ENCODE results near the gene CYP3A4. TPM values are rescaled to one million over a fixed set of nuclear protein-coding genes. Genes with fewer than 3 reads are reported as not detected.
"Not testable (repeated sequence)": the region's sequence is repeated elsewhere in the genome, so short reads cannot be mapped to it uniquely, and the experiment has no call there.

CYP3A4 gene
- total and polyA plus RNA-seq, 9 donors, result 0.04 to 1.8 (median 0.11) TPM; not detected in 1

- no peaks in the 10 kb centered on the region for H3K4me1 ChIP-seq (ENCODE audit: control insufficient read depth, insufficient read depth, low read length)
- H3K27me3 ChIP-seq (ENCODE audit: control insufficient read depth, insufficient read depth, low read length), result no peaks in the 10 kb centered on the region
- no CpG with 5 or more reads among the region's 1 CpG for WGBS (ENCODE audit: insufficient coverage)
- H3K4me3 ChIP-seq (ENCODE audit: low read length), result no peak overlapping the region
- no peaks in the 10 kb centered on the region for H3K9me3 ChIP-seq (replicated peaks; ENCODE audit: control insufficient read depth, low read depth, low read length)
- no peaks in the 10 kb centered on the region for H3K36me3 ChIP-seq (ENCODE audit: control insufficient read depth, insufficient read depth, low read length)
- no peak for DNase-seq
- no peak overlapping the region for H3K27ac ChIP-seq (ENCODE audit: low read length)
These were observed 53.7 kb downstream of the CYP3A4 start for GRCh38 chr7:99730238-99730810.

- 23% methylated on average over 2 of the region's 5 CpGs for WGBS (ENCODE audit: insufficient coverage)
- Histone ChIP-seq H3K27me3 (ENCODE audit: control insufficient read depth, insufficient read depth, low read length) (no peaks in the 10 kb centered on the region), H3K27ac (ENCODE audit: low read length) (no peak overlapping the region), H3K9me3 (replicated peaks; ENCODE audit: control insufficient read depth, low read depth, low read length) (no peaks in the 10 kb centered on the region), H3K4me1 (ENCODE audit: control insufficient read depth, insufficient read depth, low read length) (no peaks in the 10 kb centered on the region), H3K36me3 (ENCODE audit: control insufficient read depth, insufficient read depth, low read length) (no peaks in the 10 kb centered on the region), H3K4me3 (ENCODE audit: low read length) (no peak overlapping the region)
- DNase-seq, result no peak
These were observed 54.3 kb downstream of the CYP3A4 start for GRCh38 chr7:99729486-99730237.

- Histone ChIP-seq H3K36me3 (ENCODE audit: control insufficient read depth, insufficient read depth, low read length) (no peaks in the 10 kb centered on the region), H3K27ac (ENCODE audit: low read length) (no peak overlapping the region), H3K4me3 (ENCODE audit: low read length) (no peak overlapping the region), H3K27me3 (ENCODE audit: control insufficient read depth, insufficient read depth, low read length) (no peaks in the 10 kb centered on the region), H3K9me3 (replicated peaks; ENCODE audit: control insufficient read depth, low read depth, low read length) (no peaks in the 10 kb centered on the region), H3K4me1 (ENCODE audit: control insufficient read depth, insufficient read depth, low read length) (no peaks in the 10 kb centered on the region)
- DNase-seq, result no peak
- no CpG with 5 or more reads among the region's 2 CpGs for WGBS (ENCODE audit: insufficient coverage)
These were observed 55.4 kb downstream of the CYP3A4 start for GRCh38 chr7:99728615-99729014.

- not testable (repeated sequence) for H3K9me3 ChIP-seq (replicated peaks; ENCODE audit: control insufficient read depth, low read depth, low read length); H3K36me3 ChIP-seq (ENCODE audit: control insufficient read depth, insufficient read depth, low read length); H3K4me3 ChIP-seq (ENCODE audit: low read length); H3K27ac ChIP-seq (ENCODE audit: low read length); DNase-seq; H3K4me1 ChIP-seq (ENCODE audit: control insufficient read depth, insufficient read depth, low read length); H3K27me3 ChIP-seq (ENCODE audit: control insufficient read depth, insufficient read depth, low read length)
- WGBS (ENCODE audit: insufficient coverage), result 91% methylated on average over 6 of the region's 6 CpGs
These were observed 60.8 kb downstream of the CYP3A4 start for GRCh38 chr7:99723201-99723600.

GRCh38 chr7:99720800-99721595 lies 63.0 kb downstream of the CYP3A4 start:
- Histone ChIP-seq H3K9me3 (replicated peaks; ENCODE audit: control insufficient read depth, low read depth, low read length) (no peaks in the 10 kb centered on the region), H3K27ac (ENCODE audit: low read length) (no peak overlapping the region), H3K27me3 (ENCODE audit: control insufficient read depth, insufficient read depth, low read length) (no peaks in the 10 kb centered on the region), H3K4me1 (ENCODE audit: control insufficient read depth, insufficient read depth, low read length) (peaks cover 4% of the 10 kb centered on the region), H3K4me3 (ENCODE audit: low read length) (no peak overlapping the region), H3K36me3 (ENCODE audit: control insufficient read depth, insufficient read depth, low read length) (no peaks in the 10 kb centered on the region)
- DNase-seq, result peak; percentile 58
- 53% methylated on average over 5 of the region's 5 CpGs for WGBS (ENCODE audit: insufficient coverage)

- Histone ChIP-seq H3K9me3 (replicated peaks; ENCODE audit: control insufficient read depth, low read depth, low read length) (no peaks in the 10 kb centered on the region), H3K4me1 (ENCODE audit: control insufficient read depth, insufficient read depth, low read length) (peaks cover 4% of the 10 kb centered on the region), H3K27me3 (ENCODE audit: control insufficient read depth, insufficient read depth, low read length) (no peaks in the 10 kb centered on the region), H3K4me3 (ENCODE audit: low read length) (no peak overlapping the region), H3K36me3 (ENCODE audit: control insufficient read depth, insufficient read depth, low read length) (no peaks in the 10 kb centered on the region), H3K27ac (ENCODE audit: low read length) (no peak overlapping the region)
- DNase-seq, result no peak
- whole genome bisulfite sequencing (ENCODE audit: insufficient coverage), result no CpG with 5 or more reads among the region's 4 CpGs
These were observed 63.8 kb downstream of the CYP3A4 start for GRCh38 chr7:99719996-99720769.

GRCh38 chr7:99713995-99714570 lies 69.9 kb downstream of the CYP3A4 start:
- no peaks in the 10 kb centered on the region for H3K4me1 ChIP-seq (ENCODE audit: control insufficient read depth, insufficient read depth, low read length)
- no peak overlapping the region for H3K4me3 ChIP-seq (ENCODE audit: low read length)
- H3K36me3 ChIP-seq (ENCODE audit: control insufficient read depth, insufficient read depth, low read length), result no peaks in the 10 kb centered on the region
- DNase-seq, result no peak
- H3K27ac ChIP-seq (ENCODE audit: low read length), result no peak overlapping the region
- no CpG with 5 or more reads among the region's 3 CpGs for WGBS (ENCODE audit: insufficient coverage)
- peaks cover 3% of the 10 kb centered on the region for H3K9me3 ChIP-seq (replicated peaks; ENCODE audit: control insufficient read depth, low read depth, low read length)
- H3K27me3 ChIP-seq (ENCODE audit: control insufficient read depth, insufficient read depth, low read length), result no peaks in the 10 kb centered on the region

GRCh38 chr7:99709838-99710578 lies 74.0 kb downstream of the CYP3A4 start:
- H3K36me3 ChIP-seq (ENCODE audit: control insufficient read depth, insufficient read depth, low read length), result no peaks in the 10 kb centered on the region
- H3K27me3 ChIP-seq (ENCODE audit: control insufficient read depth, insufficient read depth, low read length), result no peaks in the 10 kb centered on the region
- H3K27ac ChIP-seq (ENCODE audit: low read length), result no peak overlapping the region
- no peaks in the 10 kb centered on the region for H3K4me1 ChIP-seq (ENCODE audit: control insufficient read depth, insufficient read depth, low read length)
- no peak for DNase-seq
- no peak overlapping the region for H3K4me3 ChIP-seq (ENCODE audit: low read length)
- 100% methylated on average over 1 of the region's 2 CpGs for WGBS (ENCODE audit: insufficient coverage)
- H3K9me3 ChIP-seq (replicated peaks; ENCODE audit: control insufficient read depth, low read depth, low read length), result peaks cover 19% of the 10 kb centered on the region

- no peak overlapping the region for H3K27ac ChIP-seq (ENCODE audit: low read length)
- H3K9me3 ChIP-seq (replicated peaks; ENCODE audit: control insufficient read depth, low read depth, low read length), result peaks cover 16% of the 10 kb centered on the region
- no peaks in the 10 kb centered on the region for H3K36me3 ChIP-seq (ENCODE audit: control insufficient read depth, insufficient read depth, low read length)
- no peaks in the 10 kb centered on the region for H3K27me3 ChIP-seq (ENCODE audit: control insufficient read depth, insufficient read depth, low read length)
- no peaks in the 10 kb centered on the region for H3K4me1 ChIP-seq (ENCODE audit: control insufficient read depth, insufficient read depth, low read length)
- no peak for DNase-seq
- no peak overlapping the region for H3K4me3 ChIP-seq (ENCODE audit: low read length)
- WGBS (ENCODE audit: insufficient coverage), result no CpG with 5 or more reads among the region's 2 CpGs
These were observed 74.7 kb downstream of the CYP3A4 start for GRCh38 chr7:99709260-99709659.

Data from muscle of leg (tissue), 11 donors.